ENCODE measurements around the gene PELI1.

DNA sequence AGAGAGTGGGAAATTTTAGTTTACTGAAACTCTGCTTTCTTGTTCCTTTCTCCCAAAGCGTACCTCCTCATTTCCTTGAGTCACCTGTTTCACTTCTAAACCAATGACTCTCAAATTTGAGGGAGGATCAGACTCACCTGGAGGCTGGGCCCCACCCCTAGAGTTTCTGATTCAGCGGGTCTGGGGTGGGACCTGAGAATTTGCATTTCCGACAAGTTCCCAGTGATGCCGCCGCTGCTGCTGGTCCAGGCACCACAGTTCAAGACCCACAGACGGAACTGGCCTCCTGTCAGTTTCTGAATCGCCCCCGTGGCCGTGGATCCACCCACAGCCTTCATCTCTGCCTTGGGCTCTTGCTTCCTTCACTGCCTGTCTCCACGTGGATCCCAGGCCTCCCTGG lies 44.9 kb upstream of the PELI1 start:
- TF ChIP-seq SALL2 (tag by site-specific recombination; IDR thresholded peaks at IDR 0.05; ENCODE audit: borderline replicate concordance): no peak
- TF ChIP-seq YY1 (tag by site-specific recombination; IDR thresholded peaks at IDR 0.05): no peak
- no peak for TF ChIP-seq KLF10 (tag by site-specific recombination; IDR thresholded peaks at IDR 0.05)
- TF ChIP-seq, protein P1, sequence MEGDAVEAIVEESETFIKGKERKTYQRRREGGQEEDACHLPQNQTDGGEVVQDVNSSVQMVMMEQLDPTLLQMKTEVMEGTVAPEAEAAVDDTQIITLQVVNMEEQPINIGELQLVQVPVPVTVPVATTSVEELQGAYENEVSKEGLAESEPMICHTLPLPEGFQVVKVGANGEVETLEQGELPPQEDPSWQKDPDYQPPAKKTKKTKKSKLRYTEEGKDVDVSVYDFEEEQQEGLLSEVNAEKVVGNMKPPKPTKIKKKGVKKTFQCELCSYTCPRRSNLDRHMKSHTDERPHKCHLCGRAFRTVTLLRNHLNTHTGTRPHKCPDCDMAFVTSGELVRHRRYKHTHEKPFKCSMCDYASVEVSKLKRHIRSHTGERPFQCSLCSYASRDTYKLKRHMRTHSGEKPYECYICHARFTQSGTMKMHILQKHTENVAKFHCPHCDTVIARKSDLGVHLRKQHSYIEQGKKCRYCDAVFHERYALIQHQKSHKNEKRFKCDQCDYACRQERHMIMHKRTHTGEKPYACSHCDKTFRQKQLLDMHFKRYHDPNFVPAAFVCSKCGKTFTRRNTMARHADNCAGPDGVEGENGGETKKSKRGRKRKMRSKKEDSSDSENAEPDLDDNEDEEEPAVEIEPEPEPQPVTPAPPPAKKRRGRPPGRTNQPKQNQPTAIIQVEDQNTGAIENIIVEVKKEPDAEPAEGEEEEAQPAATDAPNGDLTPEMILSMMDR (tag by site-specific recombination; IDR thresholded peaks at IDR 0.05): no peak
- TF ChIP-seq ZNF146 (tag by site-specific recombination; IDR thresholded peaks at IDR 0.05): no peak
- TF ChIP-seq, protein P2, sequence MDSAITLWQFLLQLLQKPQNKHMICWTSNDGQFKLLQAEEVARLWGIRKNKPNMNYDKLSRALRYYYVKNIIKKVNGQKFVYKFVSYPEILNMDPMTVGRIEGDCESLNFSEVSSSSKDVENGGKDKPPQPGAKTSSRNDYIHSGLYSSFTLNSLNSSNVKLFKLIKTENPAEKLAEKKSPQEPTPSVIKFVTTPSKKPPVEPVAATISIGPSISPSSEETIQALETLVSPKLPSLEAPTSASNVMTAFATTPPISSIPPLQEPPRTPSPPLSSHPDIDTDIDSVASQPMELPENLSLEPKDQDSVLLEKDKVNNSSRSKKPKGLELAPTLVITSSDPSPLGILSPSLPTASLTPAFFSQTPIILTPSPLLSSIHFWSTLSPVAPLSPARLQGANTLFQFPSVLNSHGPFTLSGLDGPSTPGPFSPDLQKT (IDR thresholded peaks at IDR 0.05; ENCODE audit: borderline replicate concordance, low read depth, low read length): no peak
- TF ChIP-seq REPIN1 (tag by site-specific recombination; IDR thresholded peaks at IDR 0.05; ENCODE audit: low read depth): no peak
- no peak for TF ChIP-seq ZBTB21 (tag by site-specific recombination; IDR thresholded peaks at IDR 0.05)
- TF ChIP-seq, protein P3, sequence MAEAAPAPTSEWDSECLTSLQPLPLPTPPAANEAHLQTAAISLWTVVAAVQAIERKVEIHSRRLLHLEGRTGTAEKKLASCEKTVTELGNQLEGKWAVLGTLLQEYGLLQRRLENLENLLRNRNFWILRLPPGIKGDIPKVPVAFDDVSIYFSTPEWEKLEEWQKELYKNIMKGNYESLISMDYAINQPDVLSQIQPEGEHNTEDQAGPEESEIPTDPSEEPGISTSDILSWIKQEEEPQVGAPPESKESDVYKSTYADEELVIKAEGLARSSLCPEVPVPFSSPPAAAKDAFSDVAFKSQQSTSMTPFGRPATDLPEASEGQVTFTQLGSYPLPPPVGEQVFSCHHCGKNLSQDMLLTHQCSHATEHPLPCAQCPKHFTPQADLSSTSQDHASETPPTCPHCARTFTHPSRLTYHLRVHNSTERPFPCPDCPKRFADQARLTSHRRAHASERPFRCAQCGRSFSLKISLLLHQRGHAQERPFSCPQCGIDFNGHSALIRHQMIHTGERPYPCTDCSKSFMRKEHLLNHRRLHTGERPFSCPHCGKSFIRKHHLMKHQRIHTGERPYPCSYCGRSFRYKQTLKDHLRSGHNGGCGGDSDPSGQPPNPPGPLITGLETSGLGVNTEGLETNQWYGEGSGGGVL (tag by site-specific recombination; IDR thresholded peaks at IDR 0.05): no peak
